B cell (primary cell): ENCODE results near the gene LRRC15.

Source experiments
- CTCF ChIP-seq: fragments of 200-600 bp; IDR thresholded peaks from one replicate; pipeline ENCODE4 v1.8.0; 2022; ENCODE audit warnings: antibody characterized with exemption, mild to moderate bottlenecking
- EZH2 ChIP-seq: IDR thresholded peaks from 2 replicates; pipeline ENCODE4 v1.6.1; 2012; ENCODE audit warnings: borderline replicate concordance, low read depth, mild to moderate bottlenecking, moderate library complexity, low read length; ENCODE audit not compliant: insufficient read depth, poor library complexity, severe bottlenecking

- TF ChIP-seq CTCF (no peak), EZH2 (no peak)
Measured at GRCh38 chr3:194369522-194370279, at the start of gene LRRC15.
